ENCODE measurements around the gene FOXK1.

Gene FOXK1

DNA sequence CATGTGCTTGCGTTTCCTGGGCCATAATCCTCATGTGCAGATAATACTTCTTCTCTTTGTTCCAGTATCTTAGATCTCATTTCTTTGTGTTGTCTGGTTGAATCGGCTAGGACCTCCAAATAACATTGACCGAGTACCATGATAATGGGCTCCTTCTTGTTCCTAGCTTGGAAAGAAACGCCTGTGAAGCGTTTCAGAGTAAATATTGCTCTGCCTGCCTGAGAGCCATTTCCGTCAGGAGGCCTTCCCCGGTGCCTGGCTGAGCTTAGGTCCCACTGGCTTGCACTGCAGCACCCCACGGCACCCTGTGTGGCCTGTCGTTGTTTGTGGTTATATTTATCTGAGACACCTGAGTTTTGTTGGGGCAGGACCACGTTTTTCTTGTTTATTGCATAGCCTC is 17.7 kb downstream of the FOXK1 start:
- no peak for DNase-seq

DNA sequence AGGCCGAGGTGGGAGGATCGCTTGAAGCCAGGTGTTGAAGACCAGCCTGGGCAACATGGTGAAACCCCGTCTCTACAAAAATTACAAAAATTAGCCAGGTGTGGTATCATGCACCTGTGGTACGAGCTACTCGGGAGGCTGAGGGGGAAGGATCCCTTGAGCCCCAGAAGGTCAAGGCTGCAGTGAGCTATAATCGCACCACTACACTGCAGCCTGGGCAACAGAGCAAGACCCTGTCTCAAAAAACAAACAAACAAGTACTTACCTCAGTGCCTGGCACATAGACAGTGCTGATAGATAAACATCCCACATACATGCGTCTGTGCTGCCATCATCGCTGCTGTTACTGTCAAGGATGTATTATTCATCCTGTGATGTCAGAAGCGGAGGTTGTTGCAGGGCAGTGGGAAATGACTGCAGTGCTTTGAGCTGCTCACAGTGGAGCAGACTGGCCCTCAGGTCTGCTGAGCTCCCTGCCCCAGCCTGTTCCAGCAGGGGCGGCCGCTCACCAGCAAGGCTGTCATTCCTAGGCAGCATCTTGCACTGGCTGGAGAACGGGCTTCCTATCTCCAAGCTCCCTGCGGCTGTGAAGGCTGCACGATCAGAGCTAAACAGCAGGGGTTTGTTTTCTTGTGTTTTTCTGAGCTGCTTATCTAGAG is 18.6 kb downstream of the FOXK1 start:
- no peak for DNase-seq

GRCh38 chr7:4702961-4703512 is 20.9 kb downstream of the FOXK1 start:
- no peak for DNase-seq

DNA sequence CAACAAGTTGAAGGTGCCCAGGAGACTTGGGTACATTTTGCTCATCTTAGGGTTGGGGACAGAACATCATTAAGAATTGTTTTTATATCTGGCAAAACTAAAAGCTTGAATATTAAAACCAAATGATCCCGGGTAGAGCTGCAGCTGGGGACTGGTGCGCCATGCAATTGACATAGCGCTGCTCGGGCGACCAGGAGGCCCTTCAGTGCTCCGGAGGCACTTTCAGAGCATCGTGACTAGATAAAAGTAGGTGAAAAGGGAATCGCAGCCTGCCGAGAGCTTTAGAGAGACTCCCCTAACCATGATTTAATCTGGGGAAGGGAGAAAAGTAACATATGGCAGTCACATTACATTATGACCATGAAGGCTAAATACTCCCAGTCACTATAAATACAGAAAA is 21.4 kb downstream of the FOXK1 start:
- DNase-seq, result no peak

DNA sequence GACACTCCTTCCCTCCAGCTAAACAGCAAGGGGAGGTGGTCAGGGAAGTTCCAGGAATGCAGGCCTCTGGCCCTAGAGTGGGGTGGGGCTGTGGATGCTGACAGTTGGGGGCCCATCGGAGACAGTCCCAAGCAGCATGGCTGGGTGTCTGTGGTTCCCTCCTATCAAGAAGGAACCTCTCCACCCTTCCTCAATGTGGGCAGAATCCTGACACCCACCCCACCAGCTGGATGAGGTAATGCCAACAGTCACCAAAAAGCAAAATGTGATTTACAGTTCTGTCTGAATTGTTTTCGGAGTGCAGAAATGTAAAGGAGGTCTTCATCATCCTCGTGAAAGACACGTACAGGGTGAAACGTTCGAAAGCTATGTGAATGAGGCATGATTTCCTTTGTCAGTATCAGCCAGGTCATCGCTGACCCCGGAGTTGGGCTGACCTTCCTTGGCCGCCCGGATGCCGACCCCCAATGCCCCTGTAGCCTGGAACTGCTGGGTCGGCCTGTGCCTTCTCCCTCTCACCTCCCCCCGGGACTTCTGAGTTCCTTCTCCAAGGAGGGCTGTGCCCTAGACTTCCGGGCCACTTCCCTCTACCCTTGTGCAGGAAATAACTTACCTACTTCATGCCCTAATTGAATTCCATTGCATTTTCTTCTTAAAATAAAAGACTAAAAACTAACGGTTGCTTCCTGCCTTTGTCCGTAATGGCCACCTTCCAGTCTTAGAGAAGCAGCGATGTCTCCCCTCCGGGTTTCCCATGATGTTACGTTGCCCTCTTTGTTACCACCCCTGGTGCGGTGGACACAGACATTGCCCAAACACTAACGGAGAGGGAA is 24.5 kb downstream of the FOXK1 start:
- no peak for DNase-seq

DNA sequence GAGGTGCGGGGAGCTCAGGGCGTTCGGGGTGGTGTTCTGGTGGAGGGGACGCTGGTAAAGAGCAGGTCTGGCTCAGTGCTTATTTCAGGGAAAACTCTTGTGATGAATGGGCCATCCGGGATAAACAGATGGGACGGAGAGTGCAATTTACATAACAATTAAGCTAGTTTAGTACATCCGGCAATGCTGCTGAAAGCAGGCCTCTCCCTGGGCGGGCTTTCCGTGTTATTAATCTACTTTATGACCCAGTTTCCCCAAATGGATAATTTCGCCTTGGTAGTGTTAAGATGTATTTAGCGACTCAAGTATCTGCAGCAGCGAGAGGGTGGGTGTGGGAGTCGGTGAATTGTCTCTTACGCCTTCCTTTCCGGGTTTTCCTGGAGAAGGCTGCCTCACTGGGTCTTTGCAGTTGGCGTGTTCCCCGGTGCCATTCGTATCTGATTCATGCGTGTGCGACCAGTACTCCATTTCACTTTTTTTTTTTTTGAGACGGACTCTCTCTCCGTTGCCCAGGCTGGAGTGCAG is 25.2 kb downstream of the FOXK1 start:
- no peak for DNase-seq

GRCh38 chr7:4707980-4708411 is 25.9 kb downstream of the FOXK1 start:
- no peak for DNase-seq

GRCh38 chr7:4709187-4709586 is 27.1 kb downstream of the FOXK1 start:
- DNase-seq, result no peak

DNA sequence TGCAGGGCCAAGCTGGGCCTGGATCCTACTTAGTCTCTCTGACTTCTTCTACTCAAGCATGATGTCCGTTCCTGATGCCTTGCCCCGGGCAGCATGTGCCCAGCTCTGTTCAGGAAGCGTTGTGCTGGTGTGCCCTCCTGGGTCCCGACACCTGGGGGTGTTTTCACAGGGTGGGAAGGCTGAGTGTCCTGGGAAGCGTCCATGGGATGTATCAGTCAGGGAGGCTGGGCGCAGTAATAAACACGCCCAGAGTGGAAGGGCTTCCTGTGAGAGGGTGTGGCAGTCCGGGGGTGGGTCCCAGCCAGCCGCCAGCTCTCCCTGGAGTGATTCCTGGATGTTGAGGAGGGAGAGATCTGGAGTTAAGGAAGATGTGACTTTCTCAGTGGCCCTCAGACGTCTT is 29.0 kb downstream of the FOXK1 start:
- DNase-seq, result no peak

DNA sequence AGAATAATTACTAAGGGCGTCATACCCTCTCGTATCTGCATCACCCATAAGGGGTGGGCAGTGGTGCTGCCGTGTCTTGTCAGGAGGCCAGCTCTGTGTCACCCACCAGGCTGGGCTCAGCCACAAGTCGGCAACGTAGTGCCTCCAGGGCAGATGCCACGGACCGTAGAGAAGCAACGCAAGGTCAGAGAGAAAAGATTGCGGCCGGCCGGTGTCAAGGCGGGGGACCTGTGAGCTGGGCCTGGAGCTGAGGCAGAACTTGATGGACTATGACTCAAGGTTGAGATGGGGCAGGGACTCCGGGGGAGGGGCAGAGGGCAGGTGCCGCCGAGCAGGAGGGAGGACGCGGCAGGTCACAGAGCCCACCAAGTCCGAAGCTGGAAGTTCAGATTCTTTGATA is 29.5 kb downstream of the FOXK1 start:
- no peak for DNase-seq

- no peak for DNase-seq
Observed at GRCh38 chr7:4712281-4713182, 30.4 kb downstream of the FOXK1 start.

- no peak for DNase-seq
Observed at GRCh38 chr7:4713183-4713784, 31.2 kb downstream of the FOXK1 start.

GRCh38 chr7:4714161-4714700 is 32.1 kb downstream of the FOXK1 start:
- no peak for DNase-seq

- DNase-seq, result no peak
Observed at GRCh38 chr7:4714767-4715409, 32.8 kb downstream of the FOXK1 start.

DNA sequence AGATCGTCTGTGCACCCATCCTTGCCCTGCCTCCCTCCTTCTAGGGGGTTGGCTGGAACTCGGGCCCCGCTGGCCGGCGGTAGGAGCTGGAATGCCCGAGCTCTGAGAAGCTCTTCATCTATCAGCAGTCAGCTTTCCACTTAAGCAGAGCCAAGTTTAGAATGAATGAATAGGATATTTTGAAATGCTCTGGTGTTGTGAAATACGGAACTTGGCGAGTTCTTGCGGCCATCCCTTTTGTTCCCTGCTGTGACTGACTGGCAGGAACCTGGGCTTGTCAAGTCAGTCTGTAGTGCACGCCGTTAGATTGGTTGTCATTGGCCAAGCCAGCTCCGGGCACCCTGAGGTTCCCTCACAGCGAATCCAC is 33.3 kb downstream of the FOXK1 start:
- DNase-seq, result no peak

DNA sequence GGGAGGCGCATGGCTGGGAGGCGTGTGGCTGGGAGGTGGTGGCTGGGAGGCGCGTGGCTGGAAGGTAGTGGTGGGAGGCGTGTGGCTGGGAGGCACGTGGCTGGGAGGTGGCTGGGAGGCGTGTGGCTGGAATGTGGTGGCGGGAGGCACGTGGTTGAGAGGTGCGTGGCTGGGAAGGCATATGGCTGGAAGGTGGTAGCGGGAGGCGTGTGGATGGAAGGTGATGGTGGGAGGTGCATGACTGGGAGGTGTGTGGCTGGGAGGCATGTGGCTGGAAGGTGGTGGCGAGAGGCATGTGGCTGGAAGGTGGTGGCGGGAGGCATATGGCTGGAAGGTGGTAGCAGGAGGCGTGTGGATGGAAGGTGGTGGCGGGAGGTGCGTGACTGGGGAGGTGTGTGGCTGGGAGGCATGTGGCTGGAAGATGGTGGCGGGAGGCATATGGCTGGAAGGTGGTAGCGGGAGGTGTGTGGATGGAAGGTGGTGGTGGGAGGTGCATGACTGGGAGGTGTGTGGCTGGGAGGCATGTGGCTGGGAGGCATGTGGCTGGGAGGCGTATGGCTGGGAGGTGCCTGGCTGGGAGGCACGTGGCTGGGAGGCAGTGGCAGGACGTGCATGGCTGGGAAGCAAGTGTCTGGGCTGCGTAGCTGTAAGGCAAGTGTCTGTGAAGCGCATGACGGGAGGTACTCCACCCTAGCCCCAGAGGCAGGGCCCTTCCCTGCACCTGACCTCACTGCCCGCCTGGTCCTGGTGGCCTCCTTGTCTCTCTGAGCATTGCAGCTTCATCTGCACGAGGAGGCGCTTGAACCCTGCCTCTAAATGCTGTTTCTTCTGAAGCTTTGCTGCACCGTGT is 35.1 kb downstream of the FOXK1 start:
- DNase-seq, result no peak

DNA sequence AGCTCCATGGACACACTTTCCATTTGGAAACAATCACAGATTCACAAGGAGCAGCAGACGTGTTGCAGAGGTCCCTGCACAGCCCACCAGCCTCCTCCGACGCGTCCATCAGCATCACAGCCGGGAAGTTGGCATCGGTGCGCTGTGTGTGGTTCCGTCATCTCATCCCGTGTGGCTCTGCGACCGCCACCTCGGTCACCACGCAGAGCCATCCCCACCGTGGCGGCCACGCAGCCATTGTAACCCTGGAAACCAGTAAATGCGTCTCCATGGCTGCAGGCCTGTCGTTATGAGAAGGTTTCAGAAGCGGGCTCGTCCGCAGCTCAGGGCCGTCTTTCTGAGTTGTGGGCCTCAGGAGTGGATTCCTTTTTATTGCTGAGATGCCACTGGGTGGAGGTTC is 36.0 kb downstream of the FOXK1 start:
- no peak for DNase-seq

- no peak for DNase-seq
Observed at GRCh38 chr7:4720225-4720624, 38.1 kb downstream of the FOXK1 start.

- DNase-seq, result no peak
Observed at GRCh38 chr7:4722308-4722707, 40.2 kb downstream of the FOXK1 start.

GRCh38 chr7:4722960-4723630 is 41.0 kb downstream of the FOXK1 start:
- DNase-seq, result no peak

Data from CD4-positive, alpha-beta T cell treated with Interleukin-10 for 1 hour (primary cell).